G401.6 (cell line): ENCODE data around the gene CCDC198.
A peak's percentile ranks its signal among the peaks of the same experiment; 100 is the strongest.

ENCODE experiments used
- FAIRE-seq: peaks from 2 replicates; lab custom pipeline; 2012; peaks lifted over from hg19 to GRCh38; lab: Jason Lieb, UNC

Gene CCDC198, protein sequence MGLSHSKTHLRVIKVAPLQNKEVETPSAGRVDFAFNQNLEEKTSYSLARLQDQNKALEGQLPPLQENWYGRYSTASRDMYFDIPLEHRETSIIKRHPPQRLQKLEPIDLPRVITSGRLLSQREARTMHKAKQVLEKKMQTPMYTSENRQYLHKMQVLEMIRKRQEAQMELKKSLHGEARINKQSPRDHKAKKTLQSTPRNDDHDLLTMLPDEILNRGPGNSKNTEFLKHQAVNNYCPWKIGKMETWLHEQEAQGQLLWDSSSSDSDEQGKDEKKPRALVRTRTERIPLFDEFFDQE

GRCh38 chr14:57493467-57494181, at the start of gene CCDC198:
TSS of gene CCDC198 (minus strand) at chr14:57493857. CDS start at chr14:57493715, 142 bp downstream.
- no peak for FAIRE-seq

GRCh38 chr14:57533214-57533613, 39.6 kb upstream of the CCDC198 start:
- FAIRE-seq, result no peak

- FAIRE-seq, result no peak
Measured at GRCh38 chr14:57530571-57530970, 36.9 kb upstream of the CCDC198 start.

GRCh38 chr14:57526942-57527341, 33.3 kb upstream of the CCDC198 start:
- FAIRE-seq, result no peak

DNA sequence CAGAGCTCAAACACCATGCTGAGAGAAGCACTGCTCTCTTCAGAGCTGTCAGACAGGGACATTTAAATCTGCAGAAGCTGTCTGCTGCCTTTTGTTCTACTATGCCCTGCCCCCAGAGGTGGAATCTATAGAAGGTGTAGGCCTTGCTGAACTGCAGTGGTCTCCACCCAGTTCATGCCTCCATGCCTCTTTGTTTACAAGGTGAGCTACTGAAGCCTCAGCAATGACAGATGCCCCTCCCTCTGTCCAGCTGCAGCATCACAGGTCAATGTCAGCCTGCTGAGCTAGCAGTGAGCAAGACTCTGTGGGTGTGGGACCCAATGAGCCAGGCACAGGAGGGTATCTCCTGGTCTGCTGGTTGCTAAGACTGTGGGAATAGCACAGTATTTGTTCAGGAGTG, 25.4 kb upstream of the CCDC198 start:
- no peak for FAIRE-seq

GRCh38 chr14:57512220-57512619, 18.6 kb upstream of the CCDC198 start:
- FAIRE-seq, result no peak

DNA sequence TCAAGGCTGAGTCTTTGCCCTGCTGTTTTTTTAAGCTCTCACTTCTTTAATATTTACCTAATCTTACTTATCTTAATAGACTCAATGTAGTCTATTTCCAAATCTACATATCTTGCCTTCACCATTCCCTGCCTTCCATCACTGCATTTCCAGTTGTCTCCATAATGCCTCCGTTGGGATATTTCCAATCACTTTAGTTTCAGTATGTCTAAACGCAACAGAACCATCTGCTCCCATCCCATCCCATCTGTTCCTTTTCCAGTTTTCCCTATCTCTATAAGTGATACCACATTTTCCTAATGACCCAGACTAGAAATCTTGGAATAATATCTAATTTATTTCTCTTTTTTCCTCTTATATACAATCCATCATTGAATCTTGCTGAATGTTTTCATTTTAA, 15.1 kb upstream of the CCDC198 start:
- FAIRE-seq, result no peak

DNA sequence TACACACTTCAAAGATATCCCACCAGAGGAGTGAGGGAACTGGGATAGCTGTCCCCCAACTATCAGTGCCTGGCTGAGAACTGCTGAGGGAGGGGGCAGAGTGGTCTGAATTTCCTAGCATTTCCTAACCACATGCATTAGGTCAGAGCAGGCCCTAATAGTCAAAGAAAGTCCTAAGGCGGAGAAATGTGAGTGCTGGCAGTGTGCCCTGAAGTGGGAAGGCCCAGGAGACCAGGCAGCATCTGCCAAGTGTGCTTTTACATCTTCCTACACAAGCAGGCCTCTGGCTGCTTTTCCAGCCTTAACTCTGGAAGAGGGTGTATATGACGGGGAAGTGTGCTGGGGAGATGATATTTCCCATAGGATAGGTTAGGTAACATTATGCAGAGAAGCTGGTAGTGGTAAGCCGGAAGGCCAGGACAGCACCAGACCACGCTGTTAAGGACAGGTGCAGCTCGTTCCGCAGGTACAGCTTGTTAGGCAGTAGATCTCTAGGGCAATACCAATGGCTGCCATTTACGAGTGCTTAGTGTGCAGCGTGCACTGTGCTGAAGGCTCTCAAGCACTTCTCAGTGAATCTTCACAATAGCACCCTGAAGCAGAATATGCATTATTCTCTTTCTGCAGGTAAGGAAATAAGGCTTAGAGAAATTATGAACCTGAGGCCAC, 9.1 kb upstream of the CCDC198 start:
- FAIRE-seq, result no peak

DNA sequence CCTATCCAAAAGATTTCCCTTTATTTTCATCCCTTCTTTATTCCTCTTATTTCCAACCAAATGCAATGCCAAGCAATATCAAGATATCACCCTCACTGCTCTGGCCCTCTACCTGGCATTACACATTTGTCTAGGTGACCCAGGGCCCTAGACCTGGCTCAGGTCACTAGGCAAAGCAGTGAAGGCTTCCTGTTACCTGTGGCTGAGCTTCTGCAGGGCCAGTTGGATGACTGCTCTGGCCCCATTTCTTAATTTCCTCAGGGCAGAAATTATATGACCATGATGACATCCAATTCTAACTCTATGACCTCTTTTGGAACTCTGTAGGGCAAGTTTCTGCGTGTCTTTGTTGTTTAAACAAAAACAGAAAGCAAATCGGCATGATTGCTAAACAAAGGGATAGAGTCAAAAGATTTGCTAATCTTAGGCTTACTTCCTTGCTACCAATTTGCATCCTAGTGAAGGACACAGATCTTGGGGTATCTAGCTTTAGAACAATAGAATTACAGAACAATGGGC, 7.4 kb upstream of the CCDC198 start:
- no peak for FAIRE-seq

DNA sequence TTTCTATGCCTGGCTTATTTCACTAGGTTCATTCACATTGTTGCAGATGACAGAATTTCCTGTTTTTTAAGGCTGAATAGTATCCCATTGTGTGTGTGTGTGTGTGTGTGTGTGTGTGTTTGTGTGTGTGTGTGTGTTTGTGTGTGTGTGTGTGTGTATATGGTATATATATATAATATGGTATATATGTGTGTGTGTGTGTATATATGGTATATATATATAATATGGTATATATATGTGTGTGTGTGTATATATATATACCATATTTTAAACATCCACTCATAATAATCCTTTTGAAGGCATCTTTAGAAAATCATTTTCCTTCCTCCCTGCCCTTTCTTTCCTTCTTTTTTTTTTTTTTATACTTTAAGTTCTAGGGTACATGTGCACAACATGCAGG, 5.0 kb upstream of the CCDC198 start:
- peak; percentile 79 for FAIRE-seq

GRCh38 chr14:57498035-57498434, 4.4 kb upstream of the CCDC198 start:
- no peak for FAIRE-seq

DNA sequence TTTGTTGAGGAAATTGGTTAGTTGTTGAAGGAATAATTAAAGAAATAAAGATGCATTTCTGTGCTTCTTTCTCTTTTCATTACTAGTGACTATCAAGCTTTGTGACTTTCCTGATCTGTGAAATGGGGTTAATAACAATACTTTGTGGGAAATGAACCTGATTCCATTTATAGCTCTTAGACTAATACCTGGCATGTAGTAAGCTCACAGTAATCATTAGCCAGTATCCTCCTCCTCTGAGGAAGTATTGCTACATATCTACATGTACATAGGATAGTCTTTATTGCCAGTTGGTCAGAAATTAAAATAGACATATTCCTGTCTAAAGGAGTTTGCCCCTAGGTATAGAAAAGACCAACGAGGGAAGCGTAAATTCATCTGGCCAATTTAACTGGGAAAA, 1.8 kb upstream of the CCDC198 start:
- no peak for FAIRE-seq

- FAIRE-seq, result no peak
Measured at GRCh38 chr14:57492859-57493258, 798 bp downstream of the CCDC198 start.

DNA sequence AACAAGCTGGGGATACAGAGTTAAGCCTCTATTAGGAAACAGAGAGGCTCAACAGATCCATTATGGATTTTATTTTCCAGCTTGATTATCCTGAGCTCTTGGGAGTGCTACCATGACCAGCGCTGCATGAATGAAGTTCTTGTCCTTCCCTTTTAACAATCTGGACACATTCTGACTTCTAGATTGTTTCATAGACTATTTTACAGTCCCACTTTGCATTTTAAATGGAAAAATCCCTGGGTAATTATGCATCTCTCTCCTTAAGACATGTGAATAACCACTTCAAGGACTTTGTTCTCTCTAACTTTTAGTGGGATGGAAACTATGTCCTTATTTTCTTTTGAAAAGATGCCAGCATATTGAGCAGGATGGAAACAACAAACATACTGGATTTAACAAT, 2.0 kb downstream of the CCDC198 start:
- no peak for FAIRE-seq

DNA sequence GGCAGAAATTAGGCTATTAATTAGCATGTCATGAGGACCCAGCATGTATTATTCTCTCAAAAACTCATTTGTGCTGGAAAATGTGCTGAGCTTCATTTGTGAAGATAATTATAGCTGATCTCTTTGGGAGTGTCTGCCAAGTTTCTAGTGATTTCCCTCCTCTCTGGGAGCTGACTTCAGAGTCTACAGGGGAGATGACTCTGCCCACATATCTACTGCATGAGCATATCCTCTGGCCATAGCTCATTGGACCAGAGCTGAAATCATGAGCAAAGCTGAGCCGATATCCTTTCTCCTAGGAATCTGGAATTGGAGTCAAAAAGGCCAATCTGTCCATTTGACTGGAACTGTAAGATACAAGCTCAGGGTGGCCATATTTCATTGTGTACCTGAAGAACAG, 5.9 kb downstream of the CCDC198 start:
- FAIRE-seq, result no peak

DNA sequence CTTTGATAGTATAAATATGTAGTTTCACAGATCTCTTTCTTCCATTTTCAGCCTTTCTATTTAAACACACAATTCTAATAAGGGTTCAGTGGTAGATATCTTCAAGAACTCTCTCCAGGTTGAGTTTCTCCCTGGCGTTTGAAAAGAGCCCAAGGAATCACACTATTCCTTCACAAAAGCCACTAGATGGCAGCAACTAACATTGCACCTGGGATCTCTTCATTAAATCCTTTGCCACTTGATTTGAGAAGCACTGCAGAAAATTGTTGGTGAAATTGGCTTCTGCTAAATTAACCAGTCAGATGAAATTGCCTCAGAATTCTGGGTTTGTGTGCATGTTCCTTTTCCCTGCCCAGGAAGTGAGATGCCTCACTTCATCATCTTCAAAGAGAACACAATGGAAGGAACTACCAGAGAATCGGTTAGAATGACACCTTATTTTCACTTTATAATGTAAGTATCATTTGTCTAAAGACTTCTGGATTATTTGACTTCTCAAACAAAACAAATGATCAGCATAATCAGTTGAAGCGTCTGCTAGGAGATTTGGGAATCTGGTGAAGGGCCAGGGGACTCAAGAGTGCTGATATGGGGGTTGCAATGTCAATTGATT, 6.8 kb downstream of the CCDC198 start:
- peak; percentile 91 for FAIRE-seq

GRCh38 chr14:57485635-57486034, 8.0 kb downstream of the CCDC198 start:
- FAIRE-seq, result no peak

DNA sequence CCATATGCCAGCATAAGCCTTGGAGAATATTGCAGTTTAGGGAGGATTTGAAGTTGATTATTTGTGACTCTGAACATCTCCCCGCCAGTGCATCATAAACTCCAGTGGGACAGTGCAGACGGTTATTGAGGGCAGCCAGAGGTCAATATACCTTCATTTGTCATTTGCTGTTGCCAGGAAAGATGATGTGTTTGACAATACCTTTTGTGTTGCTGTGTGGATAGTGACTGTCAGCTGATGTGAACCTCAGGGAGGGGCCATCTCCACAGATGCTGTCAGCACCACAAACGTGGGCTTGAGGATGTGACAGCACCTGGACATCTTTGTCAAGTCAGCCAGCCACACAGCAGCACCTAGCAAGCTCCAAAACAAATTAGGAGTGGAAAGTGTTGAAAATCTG, 11.5 kb downstream of the CCDC198 start:
- FAIRE-seq, result no peak

DNA sequence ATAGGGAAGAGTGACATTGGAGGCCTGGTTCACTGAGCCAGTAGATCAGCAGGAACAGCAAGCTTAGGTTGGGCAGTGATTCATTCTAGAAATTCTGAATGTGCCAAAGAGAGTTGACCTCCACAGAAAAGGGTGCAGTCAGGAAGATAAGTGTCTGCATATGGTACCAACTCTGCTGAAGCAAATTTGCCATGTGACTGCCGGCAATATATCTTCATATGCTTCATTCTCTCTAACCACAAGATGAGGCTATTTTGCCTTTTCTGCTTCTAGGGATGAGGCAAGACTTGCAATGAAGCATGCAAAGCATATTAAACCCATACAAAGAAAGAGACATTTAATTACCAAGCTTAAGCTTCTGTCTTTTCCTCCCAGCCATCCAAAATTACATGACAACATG, 13.6 kb downstream of the CCDC198 start:
- FAIRE-seq, result no peak

DNA sequence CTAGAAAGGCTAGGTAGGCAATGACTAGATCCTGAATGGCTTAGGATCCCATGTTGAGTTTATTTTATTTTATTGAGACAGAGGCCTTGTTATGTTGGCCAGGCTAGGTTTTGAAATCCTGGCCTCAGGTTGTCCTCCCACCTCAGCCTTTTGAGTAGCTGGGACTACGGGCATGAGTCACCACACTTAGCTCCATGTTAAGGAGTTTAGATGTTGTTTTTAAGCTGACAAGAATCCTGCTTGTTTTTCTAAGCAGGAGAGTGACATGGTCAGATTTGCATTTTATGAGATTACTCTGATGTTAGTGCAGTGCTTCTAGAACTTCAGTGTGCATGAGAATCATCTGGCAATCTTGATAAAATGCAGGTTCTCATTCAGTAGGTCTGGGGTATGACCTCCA, 14.5 kb downstream of the CCDC198 start:
- no peak for FAIRE-seq

- no peak for FAIRE-seq
Measured at GRCh38 chr14:57478050-57478449, 15.6 kb downstream of the CCDC198 start.

- no peak for FAIRE-seq
Measured at GRCh38 chr14:57470909-57471308, 22.7 kb downstream of the CCDC198 start.
